GM23338 (cell line): ENCODE measurements around the gene WASHC2A. TPM values are rescaled to one million over a fixed set of nuclear protein-coding genes. Genes with fewer than 3 reads are reported as not detected.
"Not testable (repeated sequence)": the region's sequence is repeated elsewhere in the genome, so short reads cannot be mapped to it uniquely, and the experiment has no call there.

Source experiments
- ATAC-seq: fragments of 200-7000 bp; cut with Tn5 transposase; 3 replicates; pipeline ENCODE4 v1.9.1; 2020
- DNase-seq: peaks from one replicate; pipeline ENCODE4 v3.0.0-alpha.2; 2015; ENCODE audit warnings: low spot score
- H2AFZ ChIP-seq: fragments of 200-600 bp; sonication (generic); 2 replicates; pipeline ENCODE4 v1.8.0; 2016; ENCODE audit warnings: antibody characterized with exemption, mild to moderate bottlenecking, moderate library complexity
- H3F3A ChIP-seq: fragments of 200-600 bp; sonication (generic); replicated peaks from 2 replicates; pipeline ENCODE4 v1.8.0; 2017; ENCODE audit warnings: antibody characterized with exemption, mixed run types, low read depth
- H3K27ac ChIP-seq: fragments of 200-600 bp; sonication (generic); 2 replicates; pipeline ENCODE4 v1.6.1; 2016; ENCODE audit warnings: low read depth
- H3K27me3 ChIP-seq: fragments of 200-600 bp; sonication (generic); 2 replicates; pipeline ENCODE4 v1.8.0; 2016; ENCODE audit warnings: mild to moderate bottlenecking, mixed run types, moderate library complexity; ENCODE audit not compliant: insufficient read depth
- H3K36me3 ChIP-seq: fragments of 200-600 bp; sonication (generic); 2 replicates; pipeline ENCODE4 v1.8.0; 2016; ENCODE audit warnings: mild to moderate bottlenecking; ENCODE audit not compliant: insufficient read depth
- H3K4me1 ChIP-seq: fragments of 200-600 bp; sonication (generic); 2 replicates; pipeline ENCODE4 v1.8.0; 2016; ENCODE audit warnings: mild to moderate bottlenecking, moderate library complexity; ENCODE audit not compliant: insufficient read depth
- H3K4me2 ChIP-seq: fragments of 200-600 bp; sonication (generic); 2 replicates; pipeline ENCODE4 v1.7.1; 2017; ENCODE audit warnings: mixed run types
- H3K4me3 ChIP-seq: fragments of 200-600 bp; sonication (generic); 2 replicates; pipeline ENCODE4 v1.6.1; 2016; ENCODE audit warnings: mixed run types
- H3K79me2 ChIP-seq: fragments of 200-600 bp; sonication (generic); replicated peaks from 2 replicates; pipeline ENCODE4 v1.8.0; 2017; ENCODE audit warnings: mild to moderate bottlenecking; ENCODE audit not compliant: insufficient read depth
- H3K9me2 ChIP-seq: fragments of 200-600 bp; sonication (generic); 2 replicates; pipeline ENCODE4 v1.8.0; 2017; ENCODE audit not compliant: insufficient read depth
- H4K20me1 ChIP-seq: fragments of 200-600 bp; sonication (generic); replicated peaks from 2 replicates; pipeline ENCODE4 v1.8.0; 2017; ENCODE audit warnings: mild to moderate bottlenecking; ENCODE audit not compliant: insufficient read depth
- H3K27ac Mint-ChIP-seq: 2 replicates; pipeline ENCODE4 v1.8.0; 2020; ENCODE audit warnings: inconsistent platforms, mild to moderate bottlenecking, moderate library complexity, mixed read lengths
- H3K27me3 Mint-ChIP-seq: 3 replicates; pipeline ENCODE4 v1.8.0; 2022; ENCODE audit warnings: low read depth, mild to moderate bottlenecking, moderate library complexity, mixed read lengths, inconsistent platforms; ENCODE audit not compliant: insufficient read depth, poor library complexity
- H3K36me3 Mint-ChIP-seq: 3 replicates; pipeline ENCODE4 v1.8.0; 2021; ENCODE audit warnings: low read depth, mild to moderate bottlenecking, inconsistent platforms, moderate library complexity, mixed read lengths
- H3K4me1 Mint-ChIP-seq: 3 replicates; pipeline ENCODE4 v1.8.0; 2020; ENCODE audit warnings: mild to moderate bottlenecking, inconsistent platforms, mixed read lengths
- H3K4me3 Mint-ChIP-seq: 3 replicates; pipeline ENCODE4 v1.8.0; 2021; ENCODE audit warnings: moderate library complexity, mild to moderate bottlenecking, inconsistent platforms, mixed read lengths
- H3K9me3 Mint-ChIP-seq: 3 replicates; pipeline ENCODE4 v1.8.0; 2020; ENCODE audit warnings: moderate library complexity, mild to moderate bottlenecking, inconsistent platforms, mixed read lengths
- JUNB ChIP-seq: IDR thresholded peaks from one replicate; pipeline ENCODE4 v1.6.1; 2016; ENCODE audit warnings: antibody characterized with exemption; ENCODE audit not compliant: unreplicated experiment
- NANOG ChIP-seq: IDR thresholded peaks from 2 replicates; pipeline ENCODE4 v1.6.1; 2016; ENCODE audit warnings: antibody characterized with exemption, borderline replicate concordance
- POLR2AphosphoS5 ChIP-seq: IDR thresholded peaks from 2 replicates; pipeline ENCODE4 v1.6.1; 2016; ENCODE audit warnings: antibody characterized with exemption, low read depth
- STAT1 ChIP-seq: IDR thresholded peaks from one replicate; pipeline ENCODE4 v1.6.1; 2016; ENCODE audit warnings: antibody characterized with exemption; ENCODE audit not compliant: unreplicated experiment
- polyA plus RNA-seq: library from polyadenylated mRNA; unstranded; fragments of >200 nt; fragmentation: Nextera tagmentation; extraction: Ambion mirVana; gene quantifications from 2 replicates; pipeline ENCODE4 v1.2.1, GENCODE V29; 2016
- total RNA-seq: library from RNA; depleted of rRNA; stranded (reverse); fragments of >200 nt; shearing (Covaris generic); gene quantifications from 2 replicates; pipeline ENCODE4 v1.2.3, GENCODE V29; 2014

Gene WASHC2A
- total and polyA plus RNA-seq, 2 experiments from 2014 or later = 13.2 to 24.5 TPM

GRCh38 chr10:50044941-50045664 lies 22.7 kb upstream of the WASHC2A start:
- ATAC-seq = no peak
- no peak overlapping the region for H3K4me3 Mint-ChIP-seq
- H3K27me3 ChIP-seq = no peaks in the 10 kb centered on the region
- H3K9me3 Mint-ChIP-seq = no peaks in the 10 kb centered on the region
- no peak overlapping the region for H2AFZ ChIP-seq
- H3K36me3 Mint-ChIP-seq = no peaks in the 10 kb centered on the region
- no peaks in the 10 kb centered on the region for H3K36me3 ChIP-seq
- peak; percentile 6 for DNase-seq
- no peak overlapping the region for H3K27ac ChIP-seq
- TF ChIP-seq STAT1 = no peak
- no peak for TF ChIP-seq JUNB
- TF ChIP-seq POLR2AphosphoS5 = no peak
- TF ChIP-seq NANOG = no peak
- no peaks in the 10 kb centered on the region for H3K79me2 ChIP-seq
- no peaks in the 10 kb centered on the region for H3K4me1 ChIP-seq
- peaks cover 2% of the 10 kb centered on the region for H3K27me3 Mint-ChIP-seq
- H3K27ac Mint-ChIP-seq = no peak overlapping the region
- H3F3A ChIP-seq = no peaks in the 10 kb centered on the region
- H3K4me2 ChIP-seq = no peak overlapping the region
- no peak overlapping the region for H3K4me3 ChIP-seq
- H4K20me1 ChIP-seq = no peaks in the 10 kb centered on the region
- no peaks in the 10 kb centered on the region for H3K9me2 ChIP-seq
- H3K4me1 Mint-ChIP-seq = peaks cover 3% of the 10 kb centered on the region; the same call in 2 of the 3 replicates

- not testable (repeated sequence) for H3K27ac ChIP-seq, H3K4me1 ChIP-seq, H3K27me3 Mint-ChIP-seq, H3K9me2 ChIP-seq, H3K27me3 ChIP-seq, H3K36me3 Mint-ChIP-seq, H3K27ac Mint-ChIP-seq, H3K4me1 Mint-ChIP-seq, H3K4me3 ChIP-seq, H3K36me3 ChIP-seq, H3F3A ChIP-seq, H3K9me3 Mint-ChIP-seq, H3K4me3 Mint-ChIP-seq, ATAC-seq, H4K20me1 ChIP-seq, H3K79me2 ChIP-seq, H3K4me2 ChIP-seq, H2AFZ ChIP-seq
- DNase-seq = peak; percentile 25
Measured at GRCh38 chr10:50046457-50046856, 21.3 kb upstream of the WASHC2A start.

- H3F3A ChIP-seq, H3K36me3 ChIP-seq, H3K4me3 Mint-ChIP-seq, H3K27me3 ChIP-seq, H3K4me1 Mint-ChIP-seq, H3K79me2 ChIP-seq, H3K4me3 ChIP-seq, H2AFZ ChIP-seq, H3K27me3 Mint-ChIP-seq, H3K9me3 Mint-ChIP-seq, H4K20me1 ChIP-seq, DNase-seq, H3K4me1 ChIP-seq, H3K27ac Mint-ChIP-seq, H3K27ac ChIP-seq, H3K4me2 ChIP-seq, H3K36me3 Mint-ChIP-seq, ATAC-seq, H3K9me2 ChIP-seq: not testable (repeated sequence)
Measured at GRCh38 chr10:50047594-50047993, 20.2 kb upstream of the WASHC2A start.

GRCh38 chr10:50051995-50052660 lies 15.6 kb upstream of the WASHC2A start:
- H3K27ac Mint-ChIP-seq, H3K79me2 ChIP-seq, H3K36me3 ChIP-seq, DNase-seq, H3K9me3 Mint-ChIP-seq, H3K4me1 ChIP-seq, H3K4me3 ChIP-seq, H3K27me3 Mint-ChIP-seq, H3F3A ChIP-seq, H3K4me1 Mint-ChIP-seq, H3K36me3 Mint-ChIP-seq, H3K4me2 ChIP-seq, ATAC-seq, H2AFZ ChIP-seq, H3K4me3 Mint-ChIP-seq, H4K20me1 ChIP-seq, H3K27ac ChIP-seq, H3K9me2 ChIP-seq, H3K27me3 ChIP-seq: not testable (repeated sequence)

- H3K4me2 ChIP-seq, H3K9me3 Mint-ChIP-seq, H4K20me1 ChIP-seq: not testable (repeated sequence)
Measured at GRCh38 chr10:50052778-50053376, 14.9 kb upstream of the WASHC2A start.

More at GRCh38 chr10:50052778-50053376, 14.9 kb upstream of the WASHC2A start:
- H3F3A ChIP-seq, H3K27ac ChIP-seq, DNase-seq, H3K4me3 Mint-ChIP-seq, H3K4me1 Mint-ChIP-seq, ATAC-seq, H3K36me3 Mint-ChIP-seq, H3K27ac Mint-ChIP-seq, H3K9me2 ChIP-seq, H3K4me3 ChIP-seq, H3K4me1 ChIP-seq, H2AFZ ChIP-seq, H3K79me2 ChIP-seq, H3K27me3 Mint-ChIP-seq, H3K36me3 ChIP-seq, H3K27me3 ChIP-seq: not testable (repeated sequence)
